A549 (cell line): Measurements from ENCODE around the gene GPR62. TPM values are rescaled to one million over a fixed set of nuclear protein-coding genes. Genes with fewer than 3 reads are reported as not detected.
"Not testable (repeated sequence)": the region's sequence is repeated elsewhere in the genome, so short reads cannot be mapped to it uniquely, and the experiment has no call there.

ENCODE experiments used
- ATAC-seq, 2 experiments: fragments of 200-7000 bp in 1 of 2; fragments of >200 bp in 1 of 2; cut with Nextera tagmentation in 1 of 2; cut with Tn5 transposase in 1 of 2; 3 replicates each; pipeline versions ENCODE4 v1.8.0 to v1.9.1; 2018 to 2020; ENCODE audit warnings: mild to moderate bottlenecking in 1 of 2, moderate library complexity in 1 of 2
- CTCF ChIA-PET: fragments of 300-600 bp; sonication (Branson Sonifier 250); formaldehyde crosslinking; extraction: SDS; loops from one replicate; lab custom pipeline; 2021; ENCODE audit warnings: antibody characterized with exemption, inconsistent platforms; lab: Yijun Ruan, JAX
- POLR2A ChIA-PET: fragments of 350-600 bp; formaldehyde crosslinking; extraction: SDS; loops from one replicate; lab custom pipeline; 2021; ENCODE audit warnings: antibody characterized with exemption, inconsistent platforms; lab: Yijun Ruan, JAX
- DNase-seq, 2 experiments: peaks; one replicate each; pipeline versions ENCODE4 v3.0.0 to v3.0.0-alpha.2; 2011 to 2016; ENCODE audit warnings: low read depth in 1 of 2, low spot score in 1 of 2
- FAIRE-seq: peaks from 2 replicates; lab custom pipeline; 2011; peaks lifted over from hg19 to GRCh38; lab: Jason Lieb, UNC
- H3K27ac ChIP-seq, 2 experiments: fragments of >200 bp; sonication (Bioruptor Twin); formaldehyde crosslinking; 3 replicates each; pipeline ENCODE4 v1.5.1; 2016 to 2017
- H3K4me1 ChIP-seq: fragments of >200 bp; sonication (Bioruptor Twin); formaldehyde crosslinking; 3 replicates; pipeline ENCODE4 v1.6.1; 2016
- H3K4me2 ChIP-seq: fragments of >200 bp; sonication (Bioruptor Twin); formaldehyde crosslinking; 3 replicates; pipeline ENCODE4 v1.6.1; 2016
- H3K4me3 ChIP-seq: fragments of >200 bp; sonication (Bioruptor Twin); formaldehyde crosslinking; 3 replicates; pipeline ENCODE4 v1.5.1; 2016
- H3K9me3 ChIP-seq: fragments of >200 bp; sonication (Bioruptor Twin); formaldehyde crosslinking; 3 replicates; pipeline ENCODE4 v1.6.1; 2016
- BHLHE40 ChIP-seq: IDR thresholded peaks from 2 replicates; pipeline ENCODE4 v1.6.1; 2012; ENCODE audit warnings: low read depth, low read length, inconsistent platforms
- CEBPB ChIP-seq, 2 experiments: fragments of >200 bp in 1 of 2; sonication (Bioruptor Twin) in 1 of 2; formaldehyde crosslinking in 1 of 2; IDR thresholded peaks; 2 replicates each; pipeline ENCODE4 v1.6.1; 2012 to 2016
- EHF ChIP-seq: fragments of 250-450 bp; sonication (Bioruptor Pico); IDR thresholded peaks from 2 replicates; pipeline ENCODE4 v1.5.0; 2020; ENCODE audit warnings: mild to moderate bottlenecking
- FOSB ChIP-seq: fragments of 250-450 bp; sonication (Bioruptor Pico); IDR thresholded peaks from 2 replicates; pipeline ENCODE4 v1.5.0; 2020; ENCODE audit warnings: mild to moderate bottlenecking, moderate library complexity
- GATA3 ChIP-seq: IDR thresholded peaks from 2 replicates; pipeline ENCODE4 v1.6.1; 2012; ENCODE audit warnings: borderline replicate concordance
- HEYL ChIP-seq: fragments of 250-450 bp; sonication (Bioruptor Pico); IDR thresholded peaks from 2 replicates; pipeline ENCODE4 v1.8.0; 2021; ENCODE audit warnings: mild to moderate bottlenecking, moderate library complexity
- HOXB13 ChIP-seq: fragments of 250-450 bp; sonication (Bioruptor Pico); IDR thresholded peaks from 2 replicates; pipeline ENCODE4 v1.5.0; 2020; ENCODE audit warnings: low read depth, mild to moderate bottlenecking, moderate library complexity
- HOXB5 ChIP-seq: fragments of 250-450 bp; sonication (Bioruptor Pico); IDR thresholded peaks from 2 replicates; pipeline ENCODE4 v1.5.0; 2020; ENCODE audit warnings: mild to moderate bottlenecking, moderate library complexity
- KDM1A ChIP-seq: fragments of 200-600 bp; sonication (generic); IDR thresholded peaks from 2 replicates; pipeline ENCODE4 v1.6.1; 2016; ENCODE audit warnings: low read depth, mild to moderate bottlenecking
- MAX ChIP-seq: IDR thresholded peaks from 2 replicates; pipeline ENCODE4 v1.6.1; 2012
- MAZ ChIP-seq: fragments of 150-350 bp; IDR thresholded peaks from 2 replicates; pipeline ENCODE4 v1.6.1; 2014; ENCODE audit warnings: antibody characterized with exemption, low read depth, low read length, borderline replicate concordance
- NFE2L2 ChIP-seq: fragments of 150-350 bp; conservative IDR thresholded peaks from 2 replicates; pipeline ENCODE4 v1.6.1; 2014; ENCODE audit warnings: low read length
- NPAS2 ChIP-seq: fragments of 250-450 bp; sonication (Bioruptor Pico); IDR thresholded peaks from 2 replicates; pipeline ENCODE4 v1.8.0; 2022; ENCODE audit warnings: mild to moderate bottlenecking, moderate library complexity, borderline replicate concordance
- POLR2A ChIP-seq: IDR thresholded peaks from 2 replicates; pipeline ENCODE4 v1.6.1; 2012; ENCODE audit warnings: mild to moderate bottlenecking, low read length
- RFX5 ChIP-seq: fragments of 450-650 bp; IDR thresholded peaks from 2 replicates; pipeline ENCODE4 v1.7.1; 2014; ENCODE audit warnings: antibody characterized with exemption, mild to moderate bottlenecking, moderate library complexity
- SREBF2 ChIP-seq: fragments of 450-650 bp; IDR thresholded peaks from 2 replicates; pipeline ENCODE4 v1.6.1; 2014; ENCODE audit warnings: mild to moderate bottlenecking, moderate library complexity
- ZC3H11A ChIP-seq: fragments of 450-650 bp; IDR thresholded peaks from 2 replicates; pipeline ENCODE4 v1.6.1; 2014; ENCODE audit warnings: antibody characterized with exemption, mild to moderate bottlenecking
- ZFP36 ChIP-seq: fragments of 450-650 bp; IDR thresholded peaks from 2 replicates; pipeline ENCODE4 v1.6.1; 2014; ENCODE audit warnings: borderline replicate concordance; ENCODE audit not compliant: partially characterized antibody
- ZSCAN20 ChIP-seq: fragments of 250-450 bp; sonication (Bioruptor Pico); IDR thresholded peaks from 2 replicates; pipeline ENCODE4 v1.8.0; 2022; ENCODE audit warnings: mild to moderate bottlenecking, moderate library complexity
- WGBS: methylation state at CpG from one replicate; pipeline ENCODE4 v1.1.6; 2017; ENCODE audit errors: missing lambda C conversion rate; 5-methylcytosine and 5-hydroxymethylcytosine counted together
- polyA plus RNA-seq, 4 experiments: library from polyadenylated mRNA; depleted of rRNA in 3 of 4; stranded (reverse); fragments of >200 nt; fragmentation: RNase III in 1 of 4; extraction: RNeasy Plus Mini Kit Qiagen cat#74134 plus additional on column Dnase treatment in 1 of 4; gene quantifications; 2 replicates in 3 of 4; 3 replicates in 1 of 4; pipeline ENCODE4 v1.2.3, GENCODE V29; 2011 to 2017
- TF ChIP-seq, protein P1 (sequence below): fragments of 250-450 bp; sonication (Bioruptor Pico); IDR thresholded peaks from 2 replicates; pipeline ENCODE4 v1.5.0; 2020; ENCODE audit warnings: low read depth, mild to moderate bottlenecking, moderate library complexity
- TF ChIP-seq, protein P2 (sequence below): IDR thresholded peaks from 2 replicates; pipeline ENCODE4 v1.6.1; 2012
- TF ChIP-seq, protein P3 (sequence below): fragments of 450-650 bp; IDR thresholded peaks from 2 replicates; pipeline ENCODE4 v1.6.1; 2014; ENCODE audit warnings: antibody characterized with exemption

Gene GPR62
- polyA plus RNA-seq, 2 of the 4 experiments (the other 2 are of a cell fraction), result 0.05 TPM; not detected in 1

- no peak for DNase-seq
- H3K9me3 ChIP-seq, result no peaks in the 10 kb centered on the region
- no peaks in the 10 kb centered on the region for H3K4me1 ChIP-seq
- no peak overlapping the region for H3K27ac ChIP-seq
- WGBS, result 63% methylated on average over 5 of the region's 5 CpGs
- POLR2A ChIA-PET, result no interaction called here
- no peak overlapping the region for H3K4me2 ChIP-seq
- FAIRE-seq, result no peak
- ATAC-seq, result no peak
- H3K4me3 ChIP-seq, result no peak overlapping the region
- no peak for TF ChIP-seq KDM1A
- no peak for TF ChIP-seq FOSB
- TF ChIP-seq GATA3, result no peak
- no peak for TF ChIP-seq SREBF2
- TF ChIP-seq EHF (CRISPR knock-in tag), result no peak
- TF ChIP-seq POLR2A, result no peak
- TF ChIP-seq, protein P1, sequence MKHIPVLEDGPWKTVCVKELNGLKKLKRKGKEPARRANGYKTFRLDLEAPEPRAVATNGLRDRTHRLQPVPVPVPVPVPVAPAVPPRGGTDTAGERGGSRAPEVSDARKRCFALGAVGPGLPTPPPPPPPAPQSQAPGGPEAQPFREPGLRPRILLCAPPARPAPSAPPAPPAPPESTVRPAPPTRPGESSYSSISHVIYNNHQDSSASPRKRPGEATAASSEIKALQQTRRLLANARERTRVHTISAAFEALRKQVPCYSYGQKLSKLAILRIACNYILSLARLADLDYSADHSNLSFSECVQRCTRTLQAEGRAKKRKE (CRISPR knock-in tag), result no peak
- no peak for TF ChIP-seq MAZ
- TF ChIP-seq HOXB5 (CRISPR knock-in tag), result no peak
- TF ChIP-seq NPAS2 (CRISPR knock-in tag), result no peak
- TF ChIP-seq BHLHE40, result no peak
- no peak for TF ChIP-seq HOXB13 (CRISPR knock-in tag)
- TF ChIP-seq, all 56 proteins: peak for 0
- CTCF ChIA-PET, result interaction anchor here (0.7 kb wide), 1 partner anchor 56 kb away, joined by 3 read pairs; the partner anchor contains the start of gene ACY1
Observed at GRCh38 chr3:51927061-51927977, 27.9 kb upstream of the GPR62 start.

GRCh38 chr3:51928438-51928837 is 26.7 kb upstream of the GPR62 start:
- Histone ChIP-seq H3K4me2 (no peak overlapping the region), H3K4me3 (no peak overlapping the region), H3K27ac (no peak overlapping the region), H3K4me1 (no peaks in the 10 kb centered on the region), H3K9me3 (no peaks in the 10 kb centered on the region)
- ChIA-PET POLR2A (no interaction called here), CTCF (interaction anchor here (0.6 kb wide), 1 partner anchor 112 kb away, joined by 4 read pairs; no protein-coding TSS in a partner anchor)
- FAIRE-seq (no peak), DNase-seq (no peak), ATAC-seq (no peak; a peak in 1 of 6 replicates)
- WGBS, result 92% methylated on average over 4 of the region's 7 CpGs
- TF ChIP-seq SREBF2, result no peak
- no peak for TF ChIP-seq HOXB5 (CRISPR knock-in tag)
- TF ChIP-seq RFX5, result no peak
- no peak for TF ChIP-seq MAX
- TF ChIP-seq ZFP36, result no peak
- TF ChIP-seq, protein P2, sequence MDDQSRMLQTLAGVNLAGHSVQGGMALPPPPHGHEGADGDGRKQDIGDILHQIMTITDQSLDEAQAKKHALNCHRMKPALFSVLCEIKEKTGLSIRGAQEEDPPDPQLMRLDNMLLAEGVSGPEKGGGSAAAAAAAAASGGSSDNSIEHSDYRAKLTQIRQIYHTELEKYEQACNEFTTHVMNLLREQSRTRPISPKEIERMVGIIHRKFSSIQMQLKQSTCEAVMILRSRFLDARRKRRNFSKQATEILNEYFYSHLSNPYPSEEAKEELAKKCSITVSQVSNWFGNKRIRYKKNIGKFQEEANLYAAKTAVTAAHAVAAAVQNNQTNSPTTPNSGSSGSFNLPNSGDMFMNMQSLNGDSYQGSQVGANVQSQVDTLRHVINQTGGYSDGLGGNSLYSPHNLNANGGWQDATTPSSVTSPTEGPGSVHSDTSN, result no peak
- TF ChIP-seq HEYL (CRISPR knock-in tag), result no peak
- TF ChIP-seq ZSCAN20 (CRISPR knock-in tag), result no peak
- TF ChIP-seq NFE2L2, result no peak
- no peak for TF ChIP-seq CEBPB (IDR thresholded peaks at IDR 0.05)
- no peak for TF ChIP-seq ZC3H11A
- TF ChIP-seq, protein P1 (CRISPR knock-in tag), result no peak
- TF ChIP-seq KDM1A, result no peak
- TF ChIP-seq, protein P3, sequence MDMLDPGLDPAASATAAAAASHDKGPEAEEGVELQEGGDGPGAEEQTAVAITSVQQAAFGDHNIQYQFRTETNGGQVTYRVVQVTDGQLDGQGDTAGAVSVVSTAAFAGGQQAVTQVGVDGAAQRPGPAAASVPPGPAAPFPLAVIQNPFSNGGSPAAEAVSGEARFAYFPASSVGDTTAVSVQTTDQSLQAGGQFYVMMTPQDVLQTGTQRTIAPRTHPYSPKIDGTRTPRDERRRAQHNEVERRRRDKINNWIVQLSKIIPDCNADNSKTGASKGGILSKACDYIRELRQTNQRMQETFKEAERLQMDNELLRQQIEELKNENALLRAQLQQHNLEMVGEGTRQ, result no peak

GRCh38 chr3:51928981-51929380 is 26.2 kb upstream of the GPR62 start:
- ATAC-seq, DNase-seq, H3K4me2 ChIP-seq, H3K4me3 ChIP-seq, H3K9me3 ChIP-seq, POLR2A ChIA-PET, H3K27ac ChIP-seq, H3K4me1 ChIP-seq, FAIRE-seq: not testable (repeated sequence)
- WGBS, result 100% methylated on average over 1 of the region's 3 CpGs
- CTCF ChIA-PET, result interaction anchor here (0.6 kb wide), 1 partner anchor 113 kb away, joined by 4 read pairs; no protein-coding TSS in a partner anchor
